Tongue (tissue), 2 donors: ENCODE data around the gene OGG1. TPM values are rescaled to one million over a fixed set of nuclear protein-coding genes. Genes with fewer than 3 reads are reported as not detected.
A peak's percentile ranks its signal among the peaks of the same experiment; 100 is the strongest.

Experiments used
- DNase-seq: peaks from one replicate; pipeline ENCODE4 v3.0.0-alpha.2; 2015
- total RNA-seq: library from RNA; depleted of rRNA; stranded (reverse); fragments of >200 nt; gene quantifications from one replicate; pipeline ENCODE4 v1.2.3, GENCODE V29; 2014

The OGG1 gene
- total RNA-seq, 1 donor from 2014 or later: 16.5 TPM

- no peak for DNase-seq
Observed at GRCh38 chr3:9727743-9728142, 22.0 kb upstream of the OGG1 start.

GRCh38 chr3:9729419-9729818, 20.3 kb upstream of the OGG1 start:
- DNase-seq: no peak

- DNase-seq: no peak
Observed at GRCh38 chr3:9730657-9731205, 19.0 kb upstream of the OGG1 start.

- peak; percentile 100 for DNase-seq
Observed at GRCh38 chr3:9731206-9732079, 18.3 kb upstream of the OGG1 start, which contains the start of gene BRPF1. TSS of gene BRPF1 (plus strand) at chr3:9731735. CDS start at chr3:9734141, 2,406 bp downstream.

DNA sequence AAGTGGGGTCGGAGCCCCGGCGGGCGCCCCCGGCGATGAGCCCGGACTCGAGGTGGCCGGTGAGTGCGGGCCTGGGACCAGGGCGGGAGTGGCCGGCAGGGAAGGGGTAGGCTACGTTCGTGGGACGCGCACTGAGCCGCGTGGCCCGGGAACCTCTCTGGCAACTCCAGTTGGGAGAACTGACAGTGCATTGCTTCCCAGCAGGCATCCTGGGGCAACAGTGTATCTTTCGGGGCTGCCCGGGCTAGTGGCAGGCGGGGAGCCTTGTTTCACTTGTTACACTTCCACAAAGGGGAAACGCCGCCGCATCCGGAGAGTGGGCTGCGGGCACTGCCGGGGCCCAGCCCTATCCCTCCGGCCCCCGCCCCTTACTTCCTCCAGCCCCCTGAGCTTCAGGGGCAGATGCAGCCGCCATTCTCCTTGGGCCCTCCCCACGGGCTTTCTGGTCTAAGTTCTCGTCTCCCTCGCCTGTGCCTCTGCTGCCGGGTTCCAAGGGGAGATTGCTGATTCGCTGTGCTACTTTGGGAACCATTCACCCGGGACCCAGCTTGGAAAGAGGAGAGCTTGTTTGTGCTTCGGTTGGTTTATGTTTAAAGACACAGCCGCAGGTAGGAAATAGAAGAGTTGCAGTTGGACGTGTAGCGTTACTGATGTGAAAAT, 17.5 kb upstream of the OGG1 start:
- no peak for DNase-seq

- no peak for DNase-seq
Observed at GRCh38 chr3:9732740-9733115, 17.0 kb upstream of the OGG1 start.

GRCh38 chr3:9736831-9737230, 12.9 kb upstream of the OGG1 start:
- no peak for DNase-seq

DNA sequence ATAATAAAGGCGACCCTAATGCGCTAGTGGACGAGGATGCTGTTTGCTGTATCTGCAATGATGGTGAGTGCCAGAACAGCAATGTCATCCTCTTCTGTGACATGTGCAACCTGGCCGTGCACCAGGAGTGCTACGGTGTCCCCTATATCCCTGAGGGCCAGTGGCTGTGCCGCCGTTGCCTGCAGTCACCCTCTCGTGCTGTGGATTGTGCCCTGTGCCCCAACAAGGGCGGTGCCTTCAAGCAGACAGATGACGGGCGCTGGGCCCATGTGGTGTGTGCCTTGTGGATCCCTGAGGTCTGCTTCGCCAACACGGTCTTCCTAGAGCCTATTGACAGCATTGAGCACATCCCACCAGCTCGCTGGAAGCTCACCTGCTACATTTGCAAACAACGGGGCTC, 10.6 kb upstream of the OGG1 start:
- DNase-seq: no peak

DNA sequence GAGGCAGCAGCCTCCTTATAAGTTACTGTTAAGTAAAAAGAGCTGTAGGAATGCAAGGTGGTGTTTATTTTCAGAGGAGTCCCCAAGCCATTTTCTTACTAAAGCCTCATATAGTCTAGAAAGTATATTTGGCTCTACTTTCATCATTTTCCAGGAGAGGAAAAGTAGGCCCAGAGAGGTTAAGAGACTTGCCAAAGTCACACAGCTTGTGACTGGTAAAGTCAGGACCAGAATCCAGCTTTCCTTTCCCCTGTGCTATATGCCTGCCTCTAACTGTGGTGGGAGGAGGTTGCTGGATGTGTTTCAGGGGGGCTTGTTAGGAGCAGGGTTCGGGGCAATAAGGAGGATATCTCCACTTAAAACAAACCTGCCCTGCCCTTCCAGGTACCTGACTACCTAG, 7.2 kb upstream of the OGG1 start:
- DNase-seq: no peak

DNA sequence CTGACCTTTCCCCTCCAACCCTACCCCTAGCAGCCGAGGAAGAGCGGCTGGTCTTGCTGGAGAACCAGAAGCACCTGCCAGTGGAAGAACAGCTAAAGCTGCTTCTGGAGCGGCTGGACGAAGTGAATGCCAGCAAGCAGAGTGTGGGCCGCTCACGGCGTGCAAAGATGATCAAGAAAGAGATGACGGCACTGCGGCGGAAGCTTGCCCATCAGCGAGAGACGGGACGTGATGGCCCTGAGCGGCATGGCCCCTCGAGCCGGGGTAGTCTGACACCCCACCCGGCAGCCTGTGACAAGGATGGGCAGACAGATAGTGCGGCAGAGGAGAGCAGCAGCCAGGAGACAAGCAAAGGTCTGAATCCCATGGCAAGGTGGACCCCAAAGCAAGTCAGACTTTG, 6.2 kb upstream of the OGG1 start:
- no peak for DNase-seq

GRCh38 chr3:9744162-9744561, 5.6 kb upstream of the OGG1 start:
- DNase-seq: no peak

- no peak for DNase-seq
Observed at GRCh38 chr3:9745521-9745920, 4.2 kb upstream of the OGG1 start.

DNA sequence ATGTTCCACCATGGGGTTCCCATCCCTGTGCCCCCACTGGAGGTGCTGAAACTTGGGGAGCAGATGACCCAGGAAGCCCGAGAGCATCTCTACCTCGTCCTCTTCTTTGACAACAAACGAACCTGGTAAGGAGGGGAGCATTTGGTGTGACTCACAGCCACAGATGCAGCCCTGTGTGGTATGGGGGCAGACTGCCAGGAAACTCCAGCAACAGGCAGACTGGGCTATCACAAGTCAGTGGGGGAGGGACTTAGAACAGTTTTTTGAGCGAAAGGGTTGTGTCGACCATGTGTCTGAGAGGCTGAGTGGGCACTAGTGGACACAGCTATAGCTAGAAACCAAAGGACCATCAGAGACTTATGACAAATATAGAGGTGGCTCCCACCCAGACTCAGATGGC, 3.4 kb upstream of the OGG1 start:
- no peak for DNase-seq

- no peak for DNase-seq
Observed at GRCh38 chr3:9747267-9747666, 2.5 kb upstream of the OGG1 start.

DNA sequence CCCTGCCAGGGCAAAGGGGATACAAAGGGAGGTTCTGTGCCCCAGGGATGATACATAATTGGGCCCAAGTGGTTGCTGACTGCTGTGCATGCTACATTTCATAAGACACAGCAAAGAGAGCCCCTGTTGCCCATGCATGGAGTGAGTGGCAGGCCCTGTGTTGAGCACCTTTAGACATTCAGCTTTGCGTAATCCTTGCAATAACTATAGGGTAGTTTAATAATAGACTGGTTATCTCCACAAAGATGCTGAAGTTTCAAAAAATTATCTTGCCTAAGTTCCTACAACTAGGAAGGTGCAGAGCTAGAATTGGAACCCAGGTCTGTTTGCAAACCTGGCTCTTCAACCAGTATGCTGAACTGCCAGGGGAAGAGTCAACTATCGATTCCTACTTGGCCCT, 1.7 kb upstream of the OGG1 start:
- DNase-seq: no peak

GRCh38 chr3:9749296-9749644, 482 bp upstream of the OGG1 start:
- no peak for DNase-seq

- no peak for DNase-seq
Observed at GRCh38 chr3:9750556-9751411, 1.0 kb downstream of the OGG1 start.

GRCh38 chr3:9754678-9755077, 4.9 kb downstream of the OGG1 start:
- DNase-seq: no peak

GRCh38 chr3:9757427-9757826, 7.7 kb downstream of the OGG1 start:
- DNase-seq: no peak

DNA sequence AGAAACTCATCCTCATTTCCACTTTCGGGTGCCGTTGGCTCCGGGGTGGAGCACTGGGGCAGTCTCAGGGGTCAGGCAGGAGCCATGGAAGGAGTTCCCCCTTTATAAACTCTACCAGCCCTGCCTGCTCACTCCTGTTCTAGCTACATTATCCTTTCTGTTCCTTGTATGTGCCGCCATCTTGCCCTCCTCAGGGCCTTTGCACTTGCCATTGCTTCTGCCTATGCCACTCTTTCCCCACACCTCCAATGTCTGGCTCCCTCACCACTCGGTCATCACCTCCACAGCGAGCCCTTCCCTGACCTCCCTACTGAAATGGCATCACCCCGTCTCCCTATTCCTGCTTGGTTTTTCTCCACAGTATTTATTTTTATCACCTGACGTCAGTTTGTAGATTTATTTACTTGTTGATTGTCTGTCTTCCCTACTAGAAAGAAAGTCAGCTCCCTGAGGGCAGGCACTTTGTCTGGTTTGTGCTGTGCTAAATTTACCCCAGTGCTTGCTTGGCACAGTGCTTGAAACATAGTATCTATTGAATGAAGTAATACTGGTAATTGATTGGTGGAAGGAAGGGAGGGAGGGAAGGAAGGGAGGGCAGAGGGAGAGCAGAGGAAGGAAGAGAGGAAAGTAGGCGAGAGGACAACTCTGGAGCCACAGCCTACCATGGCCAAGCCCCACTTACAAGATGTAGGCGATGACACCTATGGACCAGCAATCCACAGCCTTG, 11.2 kb downstream of the OGG1 start:
- DNase-seq: no peak

DNA sequence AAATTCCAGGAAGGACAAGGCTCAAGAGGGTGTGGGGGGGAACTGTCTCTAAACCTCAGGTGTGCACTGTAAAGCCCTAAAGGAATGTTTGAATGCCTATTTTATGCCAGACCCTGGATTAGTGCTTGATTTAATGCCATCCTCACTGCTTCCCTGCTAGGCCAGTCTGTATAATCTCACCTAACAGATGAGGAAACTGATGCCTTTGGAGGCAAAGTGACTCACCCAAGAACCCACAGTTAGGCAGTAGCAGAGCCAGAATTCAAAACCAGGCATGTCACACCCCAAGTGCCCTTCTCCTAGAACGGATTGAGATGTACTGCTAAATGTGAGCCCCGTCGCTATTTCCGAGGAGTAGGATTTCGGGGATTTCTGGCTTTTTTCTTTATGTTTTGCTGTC, 12.2 kb downstream of the OGG1 start:
- DNase-seq: no peak

GRCh38 chr3:9762871-9763270, 13.1 kb downstream of the OGG1 start:
- no peak for DNase-seq
